Mesenchymal stem cell (in vitro differentiated cells and primary cell): Measurements from ENCODE around the gene RAE1.
"Not testable (repeated sequence)": the region's sequence is repeated elsewhere in the genome, so short reads cannot be mapped to it uniquely, and the experiment has no call there.

Source experiments
- DNase-seq: peaks from one replicate; pipeline ENCODE4 v3.0.0-alpha.2; 2013
- H2AFZ ChIP-seq: one replicate; pipeline ENCODE4 v1.6.1; 2013; ENCODE audit warnings: low read depth, mild to moderate bottlenecking, control low read depth, inconsistent platforms, low read length, moderate library complexity
- H2AK5ac ChIP-seq: 2 replicates; pipeline ENCODE4 v1.6.1; 2013; ENCODE audit warnings: low read length, moderate library complexity, mild to moderate bottlenecking, inconsistent platforms; ENCODE audit not compliant: severe bottlenecking
- H2BK120ac ChIP-seq: one replicate; pipeline ENCODE4 v1.6.1; 2013; ENCODE audit warnings: low read depth, mild to moderate bottlenecking, inconsistent platforms, low read length, moderate library complexity
- H2BK12ac ChIP-seq, 2 experiments: one replicate each; pipeline ENCODE4 v1.6.1; 2013; ENCODE audit warnings: inconsistent platforms in 2 of 2, low read length in 2 of 2, mild to moderate bottlenecking in 2 of 2, moderate library complexity in 2 of 2, control low read depth in 1 of 2
- H2BK15ac ChIP-seq: one replicate; pipeline ENCODE4 v1.6.1; 2013; ENCODE audit warnings: mild to moderate bottlenecking, low read depth, inconsistent platforms; ENCODE audit not compliant: poor library complexity, severe bottlenecking
- H2BK5ac ChIP-seq: 2 replicates; pipeline ENCODE4 v1.6.1; 2013; ENCODE audit warnings: low read depth, mild to moderate bottlenecking, low read length, control low read depth, inconsistent platforms; ENCODE audit not compliant: poor library complexity, severe bottlenecking
- H3K14ac ChIP-seq, 2 experiments: one replicate each; pipeline ENCODE4 v1.6.1; 2013; ENCODE audit warnings: inconsistent platforms in 2 of 2, low read length in 2 of 2, control low read depth in 1 of 2, mild to moderate bottlenecking in 1 of 2, moderate library complexity in 1 of 2
- H3K18ac ChIP-seq, 2 experiments: one replicate each; pipeline ENCODE4 v1.6.1; 2013; ENCODE audit warnings: inconsistent platforms in 2 of 2, low read length in 2 of 2, control low read depth in 1 of 2, low read depth in 1 of 2, mild to moderate bottlenecking in 1 of 2
- H3K23ac ChIP-seq, 2 experiments: one replicate each; pipeline ENCODE4 v1.6.1; 2013; ENCODE audit warnings: inconsistent platforms in 2 of 2, low read length in 2 of 2, mild to moderate bottlenecking in 2 of 2, moderate library complexity in 2 of 2, control low read depth in 1 of 2
- H3K27ac ChIP-seq: 2 replicates; pipeline ENCODE4 v1.5.1; 2013; ENCODE audit warnings: mild to moderate bottlenecking, moderate library complexity, low read length, control low read depth, inconsistent platforms; ENCODE audit not compliant: poor library complexity, severe bottlenecking
- H3K27me3 ChIP-seq, 2 experiments: 2 replicates each; pipeline versions ENCODE4 v1.6.1 to v1.7.0; 2013; ENCODE audit warnings: low read length in 2 of 2, mild to moderate bottlenecking in 2 of 2, moderate library complexity in 2 of 2, control low read depth in 1 of 2, inconsistent platforms in 1 of 2; ENCODE audit not compliant: control insufficient read depth in 1 of 2, insufficient read depth in 1 of 2
- H3K36me3 ChIP-seq, 2 experiments: 2 replicates each; pipeline versions ENCODE4 v1.6.1 to v1.7.0; 2013; ENCODE audit warnings: low read length in 2 of 2, control low read depth in 1 of 2, inconsistent platforms in 1 of 2, low read depth in 1 of 2, mild to moderate bottlenecking in 1 of 2; ENCODE audit not compliant: insufficient read depth in 2 of 2, control insufficient read depth in 1 of 2
- H3K4ac ChIP-seq, 2 experiments: one replicate each; pipeline ENCODE4 v1.6.1; 2013; ENCODE audit warnings: inconsistent platforms in 2 of 2, low read length in 2 of 2, mild to moderate bottlenecking in 2 of 2, moderate library complexity in 2 of 2, control low read depth in 1 of 2, low read depth in 1 of 2
- H3K4me1 ChIP-seq: 2 replicates; pipeline ENCODE4 v1.6.1; 2013; ENCODE audit warnings: low read depth, low read length, control low read depth; ENCODE audit not compliant: control insufficient read depth, insufficient read depth
- H3K4me2 ChIP-seq: 2 replicates; pipeline ENCODE4 v1.6.1; 2013; ENCODE audit warnings: low read length, mild to moderate bottlenecking, inconsistent platforms; ENCODE audit not compliant: poor library complexity, severe bottlenecking
- H3K4me3 ChIP-seq, 2 experiments: 2 replicates each; pipeline versions ENCODE4 v1.5.1 to v1.7.0; 2013; ENCODE audit warnings: low read length in 2 of 2, mild to moderate bottlenecking in 2 of 2, control low read depth in 1 of 2, low read depth in 1 of 2; ENCODE audit not compliant: insufficient read depth in 1 of 2
- H3K79me1 ChIP-seq: replicated peaks from 2 replicates; pipeline ENCODE4 v1.6.1; 2013; ENCODE audit warnings: mild to moderate bottlenecking, control low read depth, low read length, inconsistent platforms; ENCODE audit not compliant: poor library complexity, severe bottlenecking
- H3K9ac ChIP-seq: 2 replicates; pipeline ENCODE4 v1.7.0; 2013; ENCODE audit warnings: mild to moderate bottlenecking, low read length, moderate library complexity
- H3K9me3 ChIP-seq: 2 replicates; pipeline ENCODE4 v1.7.0; 2013; ENCODE audit warnings: mild to moderate bottlenecking, low read length; ENCODE audit not compliant: control insufficient read depth
- H4K8ac ChIP-seq: one replicate; pipeline ENCODE4 v1.6.1; 2013; ENCODE audit warnings: inconsistent platforms, mild to moderate bottlenecking, low read length, moderate library complexity
- H4K91ac ChIP-seq: one replicate; pipeline ENCODE4 v1.6.1; 2013; ENCODE audit warnings: mild to moderate bottlenecking, low read length, inconsistent platforms
- WGBS: methylation state at CpG from one replicate; pipeline ENCODE4 v1.1.7; 2013; ENCODE audit warnings: mixed read lengths; 5-methylcytosine and 5-hydroxymethylcytosine counted together

Gene RAE1

DNA sequence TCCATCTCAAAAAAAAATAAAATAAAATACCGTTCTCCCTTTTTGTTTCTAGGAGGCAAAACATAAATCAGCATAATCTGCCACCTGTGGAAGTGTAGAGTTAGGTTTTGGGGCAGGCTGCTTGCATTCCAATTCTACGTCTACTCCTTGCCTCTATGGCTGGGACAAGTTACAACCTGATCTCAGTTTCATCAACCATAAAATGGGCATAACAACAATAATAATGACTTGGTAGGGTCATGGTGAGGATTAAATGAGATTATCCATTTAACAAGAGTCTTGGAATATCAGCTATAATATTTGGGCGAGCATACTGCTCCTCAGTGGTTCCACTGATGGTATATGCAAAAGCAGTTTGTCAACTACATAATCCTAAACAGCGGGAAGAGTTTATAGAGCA is 3.7 kb upstream of the RAE1 start:
- Histone ChIP-seq H2BK5ac (no peak overlapping the region), H3K9me3 (no peaks in the 10 kb centered on the region), H3K4me3 (no peak overlapping the region), H2BK15ac (no peak overlapping the region), H3K4me1 (peaks cover 3% of the 10 kb centered on the region), H3K4me2 (no peak overlapping the region), H3K27me3 (peaks cover 0 to under 1% of the 10 kb centered on the region in 2 experiments), H3K23ac (no peak overlapping the region), H2AFZ (no peak overlapping the region), H2BK120ac (no peak overlapping the region), H3K4ac (no peak overlapping the region), H3K36me3 (no peaks in the 10 kb centered on the region), H4K8ac (no peak overlapping the region), H2BK12ac (no peak overlapping the region), H2AK5ac (no peak overlapping the region), H3K9ac (no peak overlapping the region), H3K79me1 (no peaks in the 10 kb centered on the region), H3K14ac (no peak overlapping the region), H3K27ac (no peak overlapping the region), H4K91ac (no peak overlapping the region), H3K18ac (no peak overlapping the region)
- DNase-seq, result no peak
- WGBS, result 88% methylated on average over 2 of the region's 4 CpGs

DNA sequence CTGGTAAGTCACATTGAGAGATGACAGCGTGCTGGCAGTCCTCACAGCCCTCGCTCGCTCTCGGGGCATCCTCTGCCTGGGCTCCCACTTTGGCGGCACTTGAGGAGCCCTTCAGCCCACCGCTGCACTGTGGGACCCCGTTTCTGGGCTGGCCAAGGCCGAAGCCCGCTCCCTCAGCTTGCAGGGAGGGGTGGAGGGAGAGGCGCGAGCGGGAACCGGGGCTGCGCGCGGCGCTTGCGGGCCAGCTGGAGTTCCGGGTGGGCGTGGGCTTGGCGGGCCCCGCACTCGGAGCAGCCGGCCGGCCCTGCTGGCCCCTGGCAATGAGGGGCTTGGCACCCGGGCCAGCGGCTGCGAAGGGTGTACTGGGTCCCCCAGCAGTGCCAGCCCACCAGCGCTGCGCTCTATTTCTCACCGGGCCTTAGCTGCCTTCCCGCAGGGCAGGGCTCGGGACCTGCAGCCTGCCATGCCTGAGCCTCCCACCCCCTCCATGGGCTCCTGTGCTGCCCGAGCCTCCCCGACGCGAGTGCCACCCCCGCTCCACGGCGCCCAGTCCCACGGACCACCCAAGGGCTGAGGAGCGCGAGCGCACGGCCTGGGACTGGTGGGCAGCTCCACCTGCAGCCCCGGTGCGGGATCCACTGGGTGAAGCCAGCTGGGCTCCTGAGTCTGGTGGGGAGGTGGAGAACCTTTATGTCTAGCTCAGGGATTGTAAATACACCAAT is 2.7 kb upstream of the RAE1 start:
- not testable (repeated sequence) for H3K9me3 ChIP-seq, H3K27me3 ChIP-seq, H3K18ac ChIP-seq, H3K14ac ChIP-seq, H2BK5ac ChIP-seq, H3K79me1 ChIP-seq, H3K4ac ChIP-seq, H2AFZ ChIP-seq, H4K91ac ChIP-seq, H3K27ac ChIP-seq, H2AK5ac ChIP-seq, H3K9ac ChIP-seq, H2BK120ac ChIP-seq, H3K4me2 ChIP-seq, H3K4me1 ChIP-seq, H3K36me3 ChIP-seq, H2BK15ac ChIP-seq, DNase-seq, H3K4me3 ChIP-seq, H2BK12ac ChIP-seq, H3K23ac ChIP-seq, H4K8ac ChIP-seq
- 90% methylated on average over 29 of the region's 47 CpGs for WGBS

GRCh38 chr20:57348922-57349574 is 2.0 kb upstream of the RAE1 start:
- H3K4me1 ChIP-seq, H3K27ac ChIP-seq, H3K4me3 ChIP-seq, H3K9ac ChIP-seq, H2BK12ac ChIP-seq, H3K36me3 ChIP-seq, H3K23ac ChIP-seq, H2BK15ac ChIP-seq, H2AK5ac ChIP-seq, H3K27me3 ChIP-seq, H4K8ac ChIP-seq, H2BK120ac ChIP-seq, H4K91ac ChIP-seq, DNase-seq, H2AFZ ChIP-seq, H3K14ac ChIP-seq, H3K4me2 ChIP-seq, H3K4ac ChIP-seq, H3K79me1 ChIP-seq, H3K18ac ChIP-seq, H2BK5ac ChIP-seq, H3K9me3 ChIP-seq: not testable (repeated sequence)
- WGBS, result 95% methylated on average over 19 of the region's 21 CpGs

DNA sequence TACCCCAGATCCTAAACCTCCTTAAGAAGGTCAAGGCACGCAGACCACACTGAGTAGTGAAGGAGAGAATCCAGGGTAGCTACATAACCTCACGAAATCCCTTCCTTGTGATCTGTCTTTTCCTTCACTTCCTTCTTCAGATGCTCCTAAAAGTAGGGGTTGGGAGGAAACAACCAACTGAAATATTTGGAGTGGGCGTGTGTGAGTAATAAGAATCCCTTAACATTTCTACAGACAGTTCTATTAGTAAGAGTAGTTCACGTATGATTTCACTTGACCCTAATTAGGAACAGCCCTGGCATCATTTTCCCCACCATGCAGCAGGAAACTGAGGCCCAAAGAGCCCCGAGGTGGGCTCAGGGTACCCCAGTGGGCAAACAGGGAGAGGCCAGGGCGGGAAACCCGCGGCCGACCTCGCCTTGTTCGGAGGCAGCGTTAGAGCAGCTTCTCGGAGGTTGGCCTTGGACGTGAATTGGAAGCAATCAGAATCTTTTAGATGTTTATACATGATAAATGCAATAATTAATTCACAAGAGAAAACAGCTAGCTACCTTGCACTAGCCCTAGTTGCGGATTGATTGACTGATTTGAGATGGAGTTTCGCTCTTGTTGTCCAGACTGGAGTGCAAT is 859 bp upstream of the RAE1 start:
- 100% methylated on average over 3 of the region's 16 CpGs for WGBS

More for the DNA sequence above, 859 bp upstream of the RAE1 start:
- no peak overlapping the region for H2BK5ac ChIP-seq
- H2AFZ ChIP-seq, result no peak overlapping the region
- no peak overlapping the region for H3K27ac ChIP-seq
- DNase-seq, result no peak
- peak overlapping the region; percentile 68 for H3K9ac ChIP-seq
- H3K9me3 ChIP-seq, result no peaks in the 10 kb centered on the region
- no peak overlapping the region for H3K4me2 ChIP-seq
- H3K4ac ChIP-seq, result no peak overlapping the region
- peaks cover 0 to 4% of the 10 kb centered on the region in 2 experiments for H3K36me3 ChIP-seq
- no peak overlapping the region for H3K4me3 ChIP-seq
- H2AK5ac ChIP-seq, result peak overlapping the region; percentile 26
- no peak overlapping the region for H3K14ac ChIP-seq
- H2BK12ac ChIP-seq, result no peak overlapping the region
- H2BK15ac ChIP-seq, result no peak overlapping the region
- no peak overlapping the region for H4K91ac ChIP-seq
- H3K18ac ChIP-seq, result no peak overlapping the region
- H3K23ac ChIP-seq, result no peak overlapping the region
- H3K27me3 ChIP-seq, result no peaks in the 10 kb centered on the region
- H4K8ac ChIP-seq, result peak overlapping the region; percentile 84
- H2BK120ac ChIP-seq, result no peak overlapping the region
- peaks cover 8% of the 10 kb centered on the region for H3K79me1 ChIP-seq
- peaks cover 5% of the 10 kb centered on the region for H3K4me1 ChIP-seq
